ENCODE measurements around the gene S100A2.

DNA sequence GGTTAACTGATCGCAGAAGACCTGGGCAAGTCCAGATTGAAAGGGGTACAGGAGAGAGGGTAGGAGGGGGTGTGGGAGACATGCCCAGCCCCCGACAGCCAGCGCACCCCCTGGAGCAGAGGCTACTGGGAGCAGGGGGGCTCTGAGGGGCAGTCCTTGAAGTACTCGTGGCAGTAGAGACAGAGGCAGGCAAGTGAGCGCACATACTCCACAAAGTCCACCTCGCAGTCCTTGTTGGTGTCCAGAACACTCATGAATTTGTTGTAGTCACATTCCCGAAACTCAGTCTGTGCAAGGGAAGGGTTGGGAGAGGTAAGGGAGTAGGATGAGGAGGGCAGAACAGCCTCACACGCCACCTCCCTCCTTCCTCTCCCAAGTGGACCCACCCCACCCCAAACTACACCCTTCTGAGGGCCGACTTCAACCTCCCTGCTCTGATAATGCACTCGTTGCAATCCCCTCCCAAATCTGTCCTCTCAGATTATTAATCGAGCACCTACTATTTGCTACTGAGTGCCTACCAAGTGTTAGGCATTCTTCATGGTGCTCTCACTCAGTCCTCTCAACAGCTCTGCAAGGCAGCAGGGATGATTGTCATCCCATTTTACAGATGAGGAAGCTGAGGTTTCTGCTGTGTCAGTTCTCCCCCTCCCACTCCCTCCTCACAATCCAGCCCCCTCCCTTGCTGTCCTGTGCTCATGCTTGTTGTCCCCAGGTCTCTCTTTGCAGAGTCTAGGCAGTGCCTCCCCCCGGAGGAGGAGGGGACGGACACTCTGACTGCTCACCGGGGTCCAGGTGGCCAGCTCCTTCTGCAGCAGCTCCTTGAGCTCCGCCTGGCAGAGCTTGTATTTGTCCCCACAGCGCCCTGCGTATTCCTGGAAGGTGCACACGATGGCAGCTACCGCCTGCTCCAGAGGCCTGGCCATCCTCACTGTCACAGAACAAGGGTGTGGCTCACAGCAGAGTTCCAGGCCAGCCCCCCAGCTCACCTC is 17.8 kb downstream of the S100A2 start:
- TF ChIP-seq POLR2A (IDR thresholded peaks at IDR 0.05) = no peak
- TF ChIP-seq, protein P1, sequence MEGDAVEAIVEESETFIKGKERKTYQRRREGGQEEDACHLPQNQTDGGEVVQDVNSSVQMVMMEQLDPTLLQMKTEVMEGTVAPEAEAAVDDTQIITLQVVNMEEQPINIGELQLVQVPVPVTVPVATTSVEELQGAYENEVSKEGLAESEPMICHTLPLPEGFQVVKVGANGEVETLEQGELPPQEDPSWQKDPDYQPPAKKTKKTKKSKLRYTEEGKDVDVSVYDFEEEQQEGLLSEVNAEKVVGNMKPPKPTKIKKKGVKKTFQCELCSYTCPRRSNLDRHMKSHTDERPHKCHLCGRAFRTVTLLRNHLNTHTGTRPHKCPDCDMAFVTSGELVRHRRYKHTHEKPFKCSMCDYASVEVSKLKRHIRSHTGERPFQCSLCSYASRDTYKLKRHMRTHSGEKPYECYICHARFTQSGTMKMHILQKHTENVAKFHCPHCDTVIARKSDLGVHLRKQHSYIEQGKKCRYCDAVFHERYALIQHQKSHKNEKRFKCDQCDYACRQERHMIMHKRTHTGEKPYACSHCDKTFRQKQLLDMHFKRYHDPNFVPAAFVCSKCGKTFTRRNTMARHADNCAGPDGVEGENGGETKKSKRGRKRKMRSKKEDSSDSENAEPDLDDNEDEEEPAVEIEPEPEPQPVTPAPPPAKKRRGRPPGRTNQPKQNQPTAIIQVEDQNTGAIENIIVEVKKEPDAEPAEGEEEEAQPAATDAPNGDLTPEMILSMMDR (IDR thresholded peaks at IDR 0.05) = no peak
